Nephron progenitor cell (in vitro differentiated cells): ENCODE data around the gene ATXN7L3B.

Experiments
- DNase-seq: peaks from one replicate; pipeline ENCODE4 v3.0.0; 2021
- H3K27ac Mint-ChIP-seq: 2 replicates; pipeline ENCODE4 v1.8.0; 2021; ENCODE audit warnings: mild to moderate bottlenecking, moderate library complexity, mixed read lengths
- H3K27me3 Mint-ChIP-seq: 2 replicates; pipeline ENCODE4 v1.8.0; 2021; ENCODE audit warnings: mild to moderate bottlenecking, low read depth, mixed read lengths; ENCODE audit not compliant: poor library complexity
- H3K36me3 Mint-ChIP-seq: 2 replicates; pipeline ENCODE4 v1.8.0; 2021; ENCODE audit warnings: low read depth, mixed read lengths
- H3K4me1 Mint-ChIP-seq: 2 replicates; pipeline ENCODE4 v1.8.0; 2021; ENCODE audit warnings: mixed read lengths
- H3K4me3 Mint-ChIP-seq: 2 replicates; pipeline ENCODE4 v1.8.0; 2021; ENCODE audit warnings: mild to moderate bottlenecking, moderate library complexity, mixed read lengths
- H3K9me3 Mint-ChIP-seq: 2 replicates; pipeline ENCODE4 v1.8.0; 2021; ENCODE audit warnings: mild to moderate bottlenecking, moderate library complexity, mixed read lengths
- CTCF ChIP-seq: fragments of 200-600 bp; sonication (generic); IDR thresholded peaks from 2 replicates; pipeline ENCODE4 v1.5.0; 2021; ENCODE audit warnings: antibody characterized with exemption

Gene ATXN7L3B

GRCh38 chr12:74559728-74560127, 22.1 kb downstream of the ATXN7L3B start:
- Mint-ChIP-seq H3K27me3 (no peaks in the 10 kb centered on the region), H3K27ac (no peak overlapping the region), H3K36me3 (no peaks in the 10 kb centered on the region), H3K9me3 (no peaks in the 10 kb centered on the region), H3K4me1 (no peaks in the 10 kb centered on the region), H3K4me3 (no peak overlapping the region)
- no peak for DNase-seq
- TF ChIP-seq CTCF = no peak

- Mint-ChIP-seq H3K9me3 (no peaks in the 10 kb centered on the region), H3K36me3 (no peaks in the 10 kb centered on the region), H3K4me1 (no peaks in the 10 kb centered on the region), H3K27ac (no peak overlapping the region), H3K4me3 (no peak overlapping the region), H3K27me3 (no peaks in the 10 kb centered on the region)
- no peak for TF ChIP-seq CTCF
- no peak for DNase-seq
Measured at GRCh38 chr12:74563927-74564326, 26.3 kb downstream of the ATXN7L3B start.

- no peak overlapping the region for H3K4me3 Mint-ChIP-seq
- DNase-seq = no peak
- H3K9me3 Mint-ChIP-seq = no peaks in the 10 kb centered on the region
- no peak overlapping the region for H3K27ac Mint-ChIP-seq
- no peaks in the 10 kb centered on the region for H3K27me3 Mint-ChIP-seq
- no peaks in the 10 kb centered on the region for H3K36me3 Mint-ChIP-seq
- TF ChIP-seq CTCF = no peak
- H3K4me1 Mint-ChIP-seq = no peaks in the 10 kb centered on the region
Measured at GRCh38 chr12:74578486-74578885, 40.9 kb downstream of the ATXN7L3B start.

GRCh38 chr12:74579446-74579845, 41.8 kb downstream of the ATXN7L3B start:
- H3K27ac Mint-ChIP-seq = no peak overlapping the region
- DNase-seq = no peak
- no peaks in the 10 kb centered on the region for H3K9me3 Mint-ChIP-seq
- H3K36me3 Mint-ChIP-seq = no peaks in the 10 kb centered on the region
- H3K4me3 Mint-ChIP-seq = no peak overlapping the region
- H3K4me1 Mint-ChIP-seq = no peaks in the 10 kb centered on the region
- no peaks in the 10 kb centered on the region for H3K27me3 Mint-ChIP-seq
- TF ChIP-seq CTCF = no peak

GRCh38 chr12:74579981-74580380, 42.3 kb downstream of the ATXN7L3B start:
- no peak overlapping the region for H3K4me3 Mint-ChIP-seq
- H3K9me3 Mint-ChIP-seq = no peaks in the 10 kb centered on the region
- H3K27ac Mint-ChIP-seq = no peak overlapping the region
- H3K36me3 Mint-ChIP-seq = no peaks in the 10 kb centered on the region
- H3K4me1 Mint-ChIP-seq = no peaks in the 10 kb centered on the region
- DNase-seq = no peak
- no peaks in the 10 kb centered on the region for H3K27me3 Mint-ChIP-seq
- TF ChIP-seq CTCF = no peak

- no peaks in the 10 kb centered on the region for H3K4me1 Mint-ChIP-seq
- no peak overlapping the region for H3K27ac Mint-ChIP-seq
- H3K4me3 Mint-ChIP-seq = no peak overlapping the region
- no peak for TF ChIP-seq CTCF
- H3K27me3 Mint-ChIP-seq = no peaks in the 10 kb centered on the region
- no peak for DNase-seq
- H3K9me3 Mint-ChIP-seq = no peaks in the 10 kb centered on the region
- no peaks in the 10 kb centered on the region for H3K36me3 Mint-ChIP-seq
Measured at GRCh38 chr12:74581439-74581838, 43.8 kb downstream of the ATXN7L3B start.
